Endothelial cell of umbilical vein (primary cell): ENCODE results near the gene SLC12A8. TPM values are rescaled to one million over a fixed set of nuclear protein-coding genes. Genes with fewer than 3 reads are reported as not detected.

ENCODE experiments used
- BruUV-seq: library from RNA; stranded (reverse); fragments of 400-500 nt; replicated peaks from 2 replicates; lab custom pipeline; 2021; lab: Mats Ljungman, UMichigan
- CTCF ChIA-PET: fragments of 300-600, 350-600 bp; sonication (Branson Sonifier 250); formaldehyde crosslinking; loops from one replicate; lab custom pipeline; 2021; ENCODE audit warnings: antibody characterized with exemption, inconsistent platforms; lab: Charles Lee
- POLR2A ChIA-PET: fragments of 300-600, 350-600 bp; sonication (Branson Sonifier 250); formaldehyde crosslinking; loops from one replicate; lab custom pipeline; 2021; ENCODE audit warnings: antibody characterized with exemption, inconsistent platforms; lab: Charles Lee
- DNase-seq: peaks from one replicate; pipeline ENCODE4 v3.0.0-alpha.2; 2011; ENCODE audit warnings: low read depth, low spot score
- FAIRE-seq: peaks from 2 replicates; lab custom pipeline; 2011; peaks lifted over from hg19 to GRCh38; lab: Jason Lieb, UNC
- H2AFZ ChIP-seq: 2 replicates; pipeline ENCODE4 v1.6.0; 2012; ENCODE audit warnings: low read depth, low read length, control low read depth, inconsistent platforms
- H3K27ac ChIP-seq: 2 replicates; pipeline ENCODE4 v1.5.1; 2011; ENCODE audit warnings: low read depth, mild to moderate bottlenecking, control low read depth, low read length, moderate library complexity; ENCODE audit not compliant: insufficient read depth
- H3K27me3 ChIP-seq, 2 experiments: 2 replicates each; pipeline versions ENCODE4 v1.6.0 to v1.6.1; 2011; ENCODE audit warnings: low read length in 2 of 2, mixed read lengths in 1 of 2; ENCODE audit not compliant: control insufficient read depth in 2 of 2, insufficient read depth in 2 of 2
- H3K36me3 ChIP-seq, 2 experiments: 2 replicates in 1 of 2; 3 replicates in 1 of 2; pipeline ENCODE4 v1.5.1; 2011; ENCODE audit warnings: low read length in 2 of 2, mild to moderate bottlenecking in 1 of 2, moderate library complexity in 1 of 2; ENCODE audit not compliant: control insufficient read depth in 2 of 2, insufficient read depth in 2 of 2; ENCODE audit errors: extremely low read depth in 1 of 2
- H3K4me1 ChIP-seq: 3 replicates; pipeline ENCODE4 v1.5.1; 2011; ENCODE audit warnings: mild to moderate bottlenecking, low read length; ENCODE audit not compliant: control insufficient read depth, insufficient read depth; ENCODE audit errors: extremely low read depth
- H3K4me2 ChIP-seq: 2 replicates; pipeline ENCODE4 v1.6.1; 2011; ENCODE audit warnings: low read length, control low read depth, mixed read lengths; ENCODE audit not compliant: insufficient read depth
- H3K4me3 ChIP-seq, 3 experiments: fragments of 200-600 bp in 1 of 3; sonication (generic), shearing (Covaris generic) in 1 of 3; replicated peaks in 1 of 3; 2 replicates each; pipeline ENCODE4 v1.5.1; 2011 to 2016; ENCODE audit warnings: control low read depth in 3 of 3, low read length in 3 of 3, mild to moderate bottlenecking in 2 of 3, inconsistent platforms in 1 of 3, low read depth in 1 of 3, moderate library complexity in 1 of 3; ENCODE audit not compliant: insufficient read depth in 1 of 3
- H3K79me2 ChIP-seq: 2 replicates; pipeline ENCODE4 v1.6.0; 2012; ENCODE audit warnings: low read length, inconsistent platforms; ENCODE audit not compliant: control insufficient read depth, insufficient read depth
- H3K9ac ChIP-seq: replicated peaks from 2 replicates; pipeline ENCODE3; 2011; ENCODE audit warnings: low read length, control low read depth; ENCODE audit not compliant: insufficient read depth; ENCODE audit errors: extremely low read depth
- H3K9me1 ChIP-seq: replicated peaks from 3 replicates; pipeline ENCODE4 v1.6.0; 2011; ENCODE audit warnings: mild to moderate bottlenecking, low read length; ENCODE audit not compliant: control insufficient read depth, insufficient read depth; ENCODE audit errors: extremely low read depth
- H3K9me3 ChIP-seq: replicated peaks from 2 replicates; pipeline ENCODE4 v1.5.1; 2012; ENCODE audit warnings: low read length, inconsistent platforms; ENCODE audit not compliant: control insufficient read depth, insufficient read depth
- H4K20me1 ChIP-seq: replicated peaks from 2 replicates; pipeline ENCODE3; 2011; ENCODE audit warnings: mild to moderate bottlenecking, low read length; ENCODE audit not compliant: control insufficient read depth, insufficient read depth; ENCODE audit errors: extremely low read depth
- CTCF ChIP-seq, 2 donors: IDR thresholded peaks; 1 replicate in 1 of 2; 2 replicates in 1 of 2; pipeline ENCODE4 v1.5.1; 2011; ENCODE audit warnings: low read length in 2 of 2, mild to moderate bottlenecking in 2 of 2, moderate library complexity in 2 of 2, control low read depth in 1 of 2, inconsistent platforms in 1 of 2, low read depth in 1 of 2; ENCODE audit not compliant: insufficient read depth in 1 of 2; ENCODE audit errors: extremely low read depth in 1 of 2
- EZH2 ChIP-seq: IDR thresholded peaks from 2 replicates; pipeline ENCODE4 v1.6.1; 2012; ENCODE audit warnings: borderline replicate concordance, low read depth, mild to moderate bottlenecking, moderate library complexity, low read length, inconsistent platforms; ENCODE audit not compliant: severe bottlenecking
- FOS ChIP-seq: IDR thresholded peaks from 2 replicates; pipeline ENCODE4 v1.6.1; 2011; ENCODE audit warnings: mild to moderate bottlenecking, low read length, moderate library complexity, borderline replicate concordance; ENCODE audit not compliant: insufficient read depth
- MYC ChIP-seq: IDR thresholded peaks from one replicate; pipeline ENCODE4 v1.6.1; 2011; ENCODE audit warnings: mild to moderate bottlenecking, low read depth, low read length
- POLR2A ChIP-seq: IDR thresholded peaks from 2 replicates; pipeline ENCODE4 v1.6.1; 2012; ENCODE audit warnings: low read depth, mild to moderate bottlenecking, control low read depth, low read length
- POLR2AphosphoS5 ChIP-seq: IDR thresholded peaks from 2 replicates; pipeline ENCODE4 v1.6.1; 2012; ENCODE audit warnings: low read depth, mild to moderate bottlenecking, control low read depth, low read length, moderate library complexity; ENCODE audit not compliant: insufficient read depth
- dilution Hi-C: fragments of 300-500 bp; cut with MboI; formaldehyde crosslinking; loops from one replicate; pipeline ENCODE4 v1.15.0; 2019; ENCODE audit warnings: low sequenced_read_pairs; ENCODE audit not compliant: extremely low pct_ligation_motif_present
- intact Hi-C: fragments of 100-400 bp; cut with micrococcal nuclease; formaldehyde crosslinking; loops from one replicate; pipeline ENCODE4 v1.10.0; 2022
- polyA plus RNA-seq, 4 experiments: library from polyadenylated mRNA; depleted of rRNA in 3 of 4; stranded (reverse) in 3 of 4; unstranded in 1 of 4; fragments of >200 nt; gene quantifications; 2 replicates each; pipeline versions ENCODE4 v1.2.1 to v1.2.3, GENCODE V29; 2011 to 2012; ENCODE audit warnings: missing spikeins in 1 of 4
- total RNA-seq: library from RNA; stranded (reverse); gene quantifications from 2 replicates; pipeline ENCODE4 v1.2.3, GENCODE V29; 2021

SLC12A8 gene
- total and polyA plus RNA-seq, 2 donors (not counting 3 experiments of a cell fraction or from before 2014, with no cell fraction given), result 0.86 to 0.90 TPM

- BruUV-seq, result no TSS peak
- H3K4me3 ChIP-seq, result no peak overlapping the region
- POLR2A ChIA-PET, result interaction anchor here (0.7 kb wide), 1 partner anchor 431 kb away, joined by 3 read pairs; no protein-coding TSS in a partner anchor
- H3K9me1 ChIP-seq, result no peaks in the 10 kb centered on the region
- dilution Hi-C loops (no loop called here), intact Hi-C loops (no loop called here)
- no peaks in the 10 kb centered on the region for H4K20me1 ChIP-seq
- TF ChIP-seq MYC, result no peak
- no peak for TF ChIP-seq EZH2
- no peak for TF ChIP-seq POLR2AphosphoS5
- FAIRE-seq, result no peak
- no peaks in the 10 kb centered on the region for H3K27me3 ChIP-seq
- no peak overlapping the region for H2AFZ ChIP-seq
- H3K27ac ChIP-seq, result no peak overlapping the region
- no peaks in the 10 kb centered on the region for H3K9me3 ChIP-seq
- no peak for DNase-seq
- no peaks in the 10 kb centered on the region for H3K79me2 ChIP-seq
- CTCF ChIA-PET, result interaction anchor here (1.2 to 1.5 kb wide), 2 partner anchors 10 to 20 kb away, joined by 3 to 4 read pairs; no protein-coding TSS in a partner anchor
- no peak overlapping the region for H3K9ac ChIP-seq
- no peak overlapping the region for H3K4me2 ChIP-seq
- H3K36me3 ChIP-seq, result no peaks in the 10 kb centered on the region
- H3K4me1 ChIP-seq, result peaks cover 9% of the 10 kb centered on the region
These were observed 103.6 kb downstream of the SLC12A8 start for GRCh38 chr3:125108833-125109535.

GRCh38 chr3:125107861-125108567, 104.5 kb downstream of the SLC12A8 start:
- dilution Hi-C loops (no loop called here), intact Hi-C loops (no loop called here)
- no TSS peak for BruUV-seq
- peaks cover 9% of the 10 kb centered on the region for H3K4me1 ChIP-seq
- H3K9me3 ChIP-seq, result no peaks in the 10 kb centered on the region
- no peaks in the 10 kb centered on the region for H3K27me3 ChIP-seq
- POLR2A ChIA-PET, result interaction anchor here (0.7 kb wide), 1 partner anchor 432 kb away, joined by 3 read pairs; no protein-coding TSS in a partner anchor
- H3K79me2 ChIP-seq, result no peaks in the 10 kb centered on the region
- CTCF ChIA-PET, result interaction anchor here (0.6 to 1.5 kb wide), 4 partner anchors 11 to 21 kb away, joined by 3 to 4 read pairs (median 4); no protein-coding TSS in a partner anchor
- peak; percentile 69 for FAIRE-seq
- no peak overlapping the region for H3K4me3 ChIP-seq
- TF ChIP-seq CTCF (IDR thresholded peaks at IDR 0.05; ENCODE audit: extremely low read depth in 1 of 2, insufficient read depth in 1 of 2, low read depth in 1 of 2, low read length in 2 of 2) (no peak), EZH2 (no peak), FOS (peak; percentile 72), POLR2A (no peak)
- H3K36me3 ChIP-seq, result no peaks in the 10 kb centered on the region
- H4K20me1 ChIP-seq, result no peaks in the 10 kb centered on the region
- H3K27ac ChIP-seq, result no peak overlapping the region
- H3K4me2 ChIP-seq, result no peak overlapping the region
- peak; percentile 46 for DNase-seq
- H3K9me1 ChIP-seq, result no peaks in the 10 kb centered on the region
- H3K9ac ChIP-seq, result no peak overlapping the region
- peak overlapping the region; percentile 50 for H2AFZ ChIP-seq
